Breast epithelium (tissue), 3 donors: ENCODE measurements around the gene ACAA1.

Experiments used
- CTCF ChIP-seq, 3 donors: fragments of 450-650 bp; IDR thresholded peaks; one replicate each; pipeline ENCODE4 v1.5.1; 2016 to 2017; ENCODE audit warnings: antibody characterized with exemption in 3 of 3, mild to moderate bottlenecking in 3 of 3, moderate library complexity in 3 of 3
- POLR2A ChIP-seq: fragments of 450-650 bp; IDR thresholded peaks from one replicate; pipeline ENCODE4 v1.6.1; 2016; ENCODE audit warnings: antibody characterized with exemption, mild to moderate bottlenecking, moderate library complexity

- no peak for TF ChIP-seq CTCF (IDR thresholded peaks at IDR 0.05)
- TF ChIP-seq POLR2A, result no peak
Observed at GRCh38 chr3:38129058-38129457, 7.9 kb downstream of the ACAA1 start.
